ENCODE results near the gene PKDCC. TPM values are rescaled to one million over a fixed set of nuclear protein-coding genes. Genes with fewer than 3 reads are reported as not detected.
A peak's percentile ranks its signal among the peaks of the same experiment; 100 is the strongest.

PKDCC gene
- polyA plus RNA-seq, 3 donors: 323 to 363 (median 341) TPM

- DNase-seq (ENCODE audit: low read depth in 3 of 3, low spot score in 2 of 3): no peak
Measured at GRCh38 chr2:42048299-42049220, 739 bp downstream of the PKDCC start.

- no peak for DNase-seq (ENCODE audit: low read depth in 3 of 3, low spot score in 2 of 3)
Measured at GRCh38 chr2:42049221-42050009, 1.6 kb downstream of the PKDCC start.

- no peak for DNase-seq (ENCODE audit: low read depth in 3 of 3, low spot score in 2 of 3)
Measured at GRCh38 chr2:42050010-42050702, 2.3 kb downstream of the PKDCC start.

- no peak for DNase-seq (ENCODE audit: low read depth in 3 of 3, low spot score in 2 of 3)
Measured at GRCh38 chr2:42050703-42051542, 3.1 kb downstream of the PKDCC start.

GRCh38 chr2:42051543-42052235 is 3.9 kb downstream of the PKDCC start:
- DNase-seq (ENCODE audit: low read depth in 3 of 3, low spot score in 2 of 3): no peak

GRCh38 chr2:42052702-42053481 is 5.1 kb downstream of the PKDCC start:
- no peak for DNase-seq (ENCODE audit: low read depth in 3 of 3, low spot score in 2 of 3)

GRCh38 chr2:42053482-42053790 is 5.6 kb downstream of the PKDCC start:
- no peak for DNase-seq (ENCODE audit: low read depth in 3 of 3, low spot score in 2 of 3)

- DNase-seq (ENCODE audit: low read depth in 3 of 3, low spot score in 2 of 3): no peak
Measured at GRCh38 chr2:42053791-42054701, 6.2 kb downstream of the PKDCC start.

- no peak for DNase-seq (ENCODE audit: low read depth in 3 of 3, low spot score in 2 of 3)
Measured at GRCh38 chr2:42054714-42055430, 7.1 kb downstream of the PKDCC start.

GRCh38 chr2:42055573-42056514 is 8.0 kb downstream of the PKDCC start:
- DNase-seq (ENCODE audit: low read depth in 3 of 3, low spot score in 2 of 3): peak in 1 of 3 donors; percentile 68

GRCh38 chr2:42057159-42057901 is 9.5 kb downstream of the PKDCC start:
- no peak for DNase-seq (ENCODE audit: low read depth in 3 of 3, low spot score in 2 of 3)

- DNase-seq (ENCODE audit: low read depth in 3 of 3, low spot score in 2 of 3): no peak
Measured at GRCh38 chr2:42057902-42058450, 10.2 kb downstream of the PKDCC start.

GRCh38 chr2:42059261-42059898 is 11.6 kb downstream of the PKDCC start:
- no peak for DNase-seq (ENCODE audit: low read depth in 3 of 3, low spot score in 2 of 3)

GRCh38 chr2:42060028-42060427 is 12.2 kb downstream of the PKDCC start:
- no peak for DNase-seq (ENCODE audit: low read depth in 3 of 3, low spot score in 2 of 3)

Measured in right renal cortex interstitium (tissue), 3 donors.